ENCODE data around the gene YIPF6.

The YIPF6 gene

DNA sequence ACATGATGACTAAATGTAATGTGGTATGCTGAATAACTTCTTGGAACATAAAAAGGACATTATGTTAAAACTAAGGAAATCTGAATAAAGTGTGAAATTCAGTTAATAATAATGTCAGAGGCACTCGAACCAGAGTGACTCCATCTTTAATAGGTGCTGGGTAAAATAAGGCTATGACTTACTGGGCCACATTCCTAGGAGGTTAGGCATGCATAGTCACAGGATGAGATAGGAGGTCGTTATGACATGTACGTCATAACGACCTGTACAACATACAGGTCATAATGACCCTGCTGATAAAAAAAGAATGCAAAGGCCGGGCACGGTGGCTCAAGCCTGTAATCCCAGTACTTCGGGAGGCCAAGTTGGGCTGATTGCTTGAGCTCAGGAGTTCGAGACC is 36.7 kb upstream of the YIPF6 start:
- Histone ChIP-seq H4K20me1 (ENCODE audit: insufficient read depth, low read length) (no peaks in the 10 kb centered on the region), H3K4me2 (ENCODE audit: low read length) (no peak overlapping the region)
- TF ChIP-seq EZH2 (IDR thresholded peaks at IDR 0.05; ENCODE audit: borderline replicate concordance, low read length) (no peak), CTCF (IDR thresholded peaks at IDR 0.05; ENCODE audit: low read length) (no peak)

GRCh38 chrX:68462653-68463052 is 36.2 kb upstream of the YIPF6 start:
- H4K20me1 ChIP-seq (ENCODE audit: insufficient read depth, low read length) = no peaks in the 10 kb centered on the region
- no peak overlapping the region for H3K27ac ChIP-seq (ENCODE audit: low read depth, low read length, poor library complexity, severe bottlenecking)
- H3K9ac ChIP-seq (ENCODE audit: low read length) = no peak overlapping the region
- H3K36me3 ChIP-seq (ENCODE audit: insufficient read depth, low read length) = no peaks in the 10 kb centered on the region
- no peaks in the 10 kb centered on the region for H3F3A ChIP-seq (ENCODE audit: insufficient read depth, low read length)
- H3K9me3 ChIP-seq (ENCODE audit: low read length) = no peaks in the 10 kb centered on the region
- no peaks in the 10 kb centered on the region for H3K79me2 ChIP-seq (ENCODE audit: insufficient read depth, low read length)
- H3K4me3 ChIP-seq (ENCODE audit: low read depth, low read length, poor library complexity, severe bottlenecking) = no peak overlapping the region
- H3K27me3 ChIP-seq (ENCODE audit: insufficient read depth, low read length) = no peaks in the 10 kb centered on the region
- TF ChIP-seq EZH2 (IDR thresholded peaks at IDR 0.05; ENCODE audit: borderline replicate concordance, low read length) (no peak), CTCF (IDR thresholded peaks at IDR 0.05; ENCODE audit: low read length) (peak; percentile 46)
- no peak overlapping the region for H3K4me2 ChIP-seq (ENCODE audit: low read length)
- H2AFZ ChIP-seq (ENCODE audit: low read length) = no peak overlapping the region
- H3K4me1 ChIP-seq (ENCODE audit: insufficient read depth, low read length, severe bottlenecking) = no peaks in the 10 kb centered on the region
- no peaks in the 10 kb centered on the region for H3K9me2 ChIP-seq (ENCODE audit: low read depth, low read length)

More for the DNA sequence above, 36.7 kb upstream of the YIPF6 start:
- H3K4me3 ChIP-seq (ENCODE audit: low read depth, low read length, poor library complexity, severe bottlenecking) = no peak overlapping the region
- H3K9me3 ChIP-seq (ENCODE audit: low read length) = no peaks in the 10 kb centered on the region
- H3K36me3 ChIP-seq (ENCODE audit: insufficient read depth, low read length) = no peaks in the 10 kb centered on the region
- H3K79me2 ChIP-seq (ENCODE audit: insufficient read depth, low read length) = no peaks in the 10 kb centered on the region
- H3K4me1 ChIP-seq (ENCODE audit: insufficient read depth, low read length, severe bottlenecking) = no peaks in the 10 kb centered on the region
- H2AFZ ChIP-seq (ENCODE audit: low read length) = no peak overlapping the region
- no peak overlapping the region for H3K9ac ChIP-seq (ENCODE audit: low read length)
- no peaks in the 10 kb centered on the region for H3K27me3 ChIP-seq (ENCODE audit: insufficient read depth, low read length)
- H3F3A ChIP-seq (ENCODE audit: insufficient read depth, low read length) = no peaks in the 10 kb centered on the region
- no peak overlapping the region for H3K27ac ChIP-seq (ENCODE audit: low read depth, low read length, poor library complexity, severe bottlenecking)
- H3K9me2 ChIP-seq (ENCODE audit: low read depth, low read length) = no peaks in the 10 kb centered on the region

- Histone ChIP-seq H3K27ac (ENCODE audit: low read depth, low read length, poor library complexity, severe bottlenecking) (no peak overlapping the region), H4K20me1 (ENCODE audit: insufficient read depth, low read length) (no peaks in the 10 kb centered on the region), H3K36me3 (ENCODE audit: insufficient read depth, low read length) (no peaks in the 10 kb centered on the region), H2AFZ (ENCODE audit: low read length) (no peak overlapping the region), H3K4me1 (ENCODE audit: insufficient read depth, low read length, severe bottlenecking) (no peaks in the 10 kb centered on the region), H3F3A (ENCODE audit: insufficient read depth, low read length) (no peaks in the 10 kb centered on the region), H3K79me2 (ENCODE audit: insufficient read depth, low read length) (no peaks in the 10 kb centered on the region), H3K27me3 (ENCODE audit: insufficient read depth, low read length) (no peaks in the 10 kb centered on the region), H3K9me3 (ENCODE audit: low read length) (no peaks in the 10 kb centered on the region), H3K4me3 (ENCODE audit: low read depth, low read length, poor library complexity, severe bottlenecking) (no peak overlapping the region), H3K9me2 (ENCODE audit: low read depth, low read length) (no peaks in the 10 kb centered on the region), H3K9ac (ENCODE audit: low read length) (no peak overlapping the region), H3K4me2 (ENCODE audit: low read length) (no peak overlapping the region)
- TF ChIP-seq CTCF (IDR thresholded peaks at IDR 0.05; ENCODE audit: low read length) (no peak), EZH2 (IDR thresholded peaks at IDR 0.05; ENCODE audit: borderline replicate concordance, low read length) (no peak)
Observed at GRCh38 chrX:68463880-68464279, 35.0 kb upstream of the YIPF6 start.
